Ovary (tissue), 9 donors: ENCODE results near the gene LYST. TPM values are rescaled to one million over a fixed set of nuclear protein-coding genes. Genes with fewer than 3 reads are reported as not detected.

Experiments
- DNase-seq, 5 donors: peaks; one replicate each; pipeline ENCODE4 v3.0.0-alpha.2; 2019 to 2020
- H3K27ac ChIP-seq, 2 donors: fragments of 200-600 bp; one replicate each; pipeline versions ENCODE4 v1.5.1 to v1.8.0; 2019 to 2022
- H3K27me3 ChIP-seq: fragments of 200-600 bp; one replicate; pipeline ENCODE4 v1.8.0; 2022
- H3K36me3 ChIP-seq: fragments of 200-600 bp; sonication (generic); one replicate; pipeline ENCODE4 v1.5.1; 2019
- H3K4me1 ChIP-seq: one replicate; pipeline ENCODE4 v1.8.1; 2013; ENCODE audit warnings: mild to moderate bottlenecking, moderate library complexity; ENCODE audit not compliant: insufficient read depth
- H3K4me3 ChIP-seq: fragments of 200-600 bp; sonication (generic); one replicate; pipeline ENCODE4 v1.5.1; 2017
- H3K9me3 ChIP-seq, 2 donors: fragments of 200-600 bp in 1 of 2; sonication (generic) in 1 of 2; one replicate each; pipeline versions ENCODE4 v1.5.1 to v1.8.1; 2013 to 2019; ENCODE audit warnings: mild to moderate bottlenecking in 1 of 2, moderate library complexity in 1 of 2
- CTCF ChIP-seq, 3 donors: fragments of 450-650 bp in 2 of 3; fragments of 200-600 bp in 1 of 3; IDR thresholded peaks; one replicate each; pipeline versions ENCODE4 v1.5.1 to v1.8.0; 2016 to 2022; ENCODE audit warnings: antibody characterized with exemption in 3 of 3, mild to moderate bottlenecking in 1 of 3
- EP300 ChIP-seq: sonication (generic); formaldehyde crosslinking; IDR thresholded peaks from one replicate; pipeline ENCODE4 v1.6.1; 2017; ENCODE audit warnings: antibody characterized with exemption
- POLR2A ChIP-seq: fragments of 450-650 bp; IDR thresholded peaks from one replicate; pipeline ENCODE4 v1.6.1; 2017; ENCODE audit warnings: antibody characterized with exemption, mild to moderate bottlenecking, moderate library complexity
- WGBS, 3 donors: extraction: QIAGEN DNeasy Blood & Tissue Kit in 1 of 3; methylation state at CpG; one replicate each; pipeline versions ENCODE4 v1.1.5 to v1.1.7; 2013 to 2017; 5-methylcytosine and 5-hydroxymethylcytosine counted together
- intact Hi-C, 4 donors: fragments of 100-400 bp; cut with DNase I; formaldehyde crosslinking; loops; one replicate each; pipeline versions ENCODE4 v1.11.0 to v1.15.1; 2022 to 2023
- polyA plus RNA-seq, 2 donors: library from polyadenylated mRNA; stranded (reverse); fragments of 200-250 nt in 1 of 2; fragments of 350-450 nt in 1 of 2; fragmentation: Illumina TruSeq in 1 of 2; extraction: RNeasy Lipid Tissue Mini Kit (QIAGEN cat#74804) in 1 of 2; gene quantifications; one replicate each; pipeline ENCODE4 v1.2.3, GENCODE V29; 2013 to 2014
- total RNA-seq, 7 donors: library from RNA; depleted of rRNA in 2 of 7; stranded (reverse); fragments of >200 nt in 2 of 7; fragmentation: NEBNext Ultra II Directional in 3 of 7; extraction: Animal tissue kit (Norgen Biotek cat#: 25700) in 3 of 7; gene quantifications; one replicate each; pipeline versions ENCODE4 v1.1.0 to v1.2.4, GENCODE V29; 2016 to 2023
- donor health status: DM: no; HTN: no; CAD: no; lungs with moderate emphysema.
- donor health status: DM: no; HTN: no; CAD: no.
- donor health status: Bipolar disorder and iron deficiency.
- donor health status: DM: yes; HTN: yes; CAD: no.
- donor health status: DM: no; HTN: no; CAD: no.
- donor health status: DM: yes; HTN: yes; CAD: no.

LYST gene
- total and polyA plus RNA-seq, 9 donors: 6.8 to 29.2 (median 21.7) TPM

- no peak for DNase-seq
- 92 to 95% (median 93%) methylated on average over 23 of the region's 23 CpGs for WGBS, 3 donors
- TF ChIP-seq CTCF (IDR thresholded peaks at IDR 0.05) (no peak), POLR2A (no peak), EP300 (no peak)
- Histone ChIP-seq H3K4me3 (no peak overlapping the region), H3K27ac (no peak overlapping the region), H3K36me3 (no peaks in the 10 kb centered on the region), H3K27me3 (no peaks in the 10 kb centered on the region), H3K4me1 (peaks cover 3% of the 10 kb centered on the region), H3K9me3 (no peaks in the 10 kb centered on the region)
- intact Hi-C loops: no loop called here
Measured at GRCh38 chr1:235643837-235644692, 222.6 kb downstream of the LYST start.

GRCh38 chr1:235642943-235643371 lies 223.7 kb downstream of the LYST start:
- H3K27me3 ChIP-seq: no peaks in the 10 kb centered on the region
- TF ChIP-seq POLR2A: no peak
- TF ChIP-seq CTCF (IDR thresholded peaks at IDR 0.05): no peak
- TF ChIP-seq EP300: no peak
- no peak overlapping the region for H3K27ac ChIP-seq
- no peaks in the 10 kb centered on the region for H3K4me1 ChIP-seq
- no peaks in the 10 kb centered on the region for H3K9me3 ChIP-seq
- WGBS, 3 donors: 72 to 78% (median 72%) methylated on average over 11 of the region's 11 CpGs
- H3K36me3 ChIP-seq: no peaks in the 10 kb centered on the region
- no peak overlapping the region for H3K4me3 ChIP-seq
- DNase-seq: no peak
- intact Hi-C loops: no loop called here

GRCh38 chr1:235642011-235642942 lies 224.4 kb downstream of the LYST start:
- H3K4me3 ChIP-seq: no peak overlapping the region
- no peaks in the 10 kb centered on the region for H3K9me3 ChIP-seq
- peak in 1 of 5 donors; percentile 46 for DNase-seq
- TF ChIP-seq CTCF (IDR thresholded peaks at IDR 0.05) (no peak), POLR2A (no peak), EP300 (no peak)
- H3K4me1 ChIP-seq: no peaks in the 10 kb centered on the region
- WGBS, 3 donors: 50 to 69% (median 65%) methylated on average over 47 of the region's 47 CpGs
- no peak overlapping the region for H3K27ac ChIP-seq
- no peaks in the 10 kb centered on the region for H3K36me3 ChIP-seq
- intact Hi-C loops: no loop called here
- no peaks in the 10 kb centered on the region for H3K27me3 ChIP-seq

GRCh38 chr1:235640580-235640979 lies 226.1 kb downstream of the LYST start:
- intact Hi-C loops: no loop called here
- no peak for TF ChIP-seq EP300
- TF ChIP-seq POLR2A: no peak
- no peak for TF ChIP-seq CTCF (IDR thresholded peaks at IDR 0.05)
- no peak for DNase-seq

More at GRCh38 chr1:235640580-235640979, 226.1 kb downstream of the LYST start:
- Histone ChIP-seq H3K9me3 (no peaks in the 10 kb centered on the region), H3K4me3 (no peak overlapping the region), H3K36me3 (no peaks in the 10 kb centered on the region), H3K27me3 (no peaks in the 10 kb centered on the region), H3K27ac (no peak overlapping the region), H3K4me1 (no peaks in the 10 kb centered on the region)
- WGBS, 3 donors: 87 to 92% (median 90%) methylated on average over 12 of the region's 12 CpGs
